CD4-positive, CD25-positive, alpha-beta regulatory T cell (primary cell): ENCODE data around the gene QPCTL. TPM values are rescaled to one million over a fixed set of nuclear protein-coding genes. Genes with fewer than 3 reads are reported as not detected.
"Not testable (repeated sequence)": the region's sequence is repeated elsewhere in the genome, so short reads cannot be mapped to it uniquely, and the experiment has no call there.

Source experiments
- ATAC-seq, 2 donors: fragments of 150-1000 bp; cut with Tn5 transposase; one replicate each; pipeline ENCODE4 v1.10.0; 2021; ENCODE audit warnings: low read depth in 2 of 2, moderate number of reproducible peaks in 2 of 2, moderate library complexity in 1 of 2
- DNase-seq, 3 donors: peaks; one replicate each; pipeline versions ENCODE4 v3.0.0 to v3.0.0-alpha.2; 2012 to 2022; ENCODE audit warnings: mixed read lengths in 1 of 3
- H3K27ac ChIP-seq: one replicate; pipeline ENCODE4 v1.7.0; 2013; ENCODE audit warnings: mild to moderate bottlenecking, low read length; ENCODE audit not compliant: insufficient read depth, poor library complexity, severe bottlenecking
- H3K27me3 ChIP-seq: one replicate; pipeline ENCODE4 v1.7.0; 2013; ENCODE audit warnings: low read length; ENCODE audit not compliant: control insufficient read depth, insufficient read depth
- H3K36me3 ChIP-seq: one replicate; pipeline ENCODE4 v1.7.0; 2013; ENCODE audit warnings: mild to moderate bottlenecking, low read length, moderate library complexity; ENCODE audit not compliant: control insufficient read depth, insufficient read depth
- H3K4me1 ChIP-seq: 2 replicates; pipeline ENCODE4 v1.7.0; 2013; ENCODE audit warnings: mild to moderate bottlenecking, low read length; ENCODE audit not compliant: insufficient read depth, control insufficient read depth, poor library complexity, severe bottlenecking
- H3K4me3 ChIP-seq: one replicate; pipeline ENCODE4 v1.7.0; 2013; ENCODE audit warnings: low read depth, mild to moderate bottlenecking, low read length, moderate library complexity
- H3K9me3 ChIP-seq, 2 experiments: 1 replicate in 1 of 2; 2 replicates in 1 of 2; pipeline ENCODE4 v1.7.0; 2013; ENCODE audit warnings: low read length in 2 of 2, mild to moderate bottlenecking in 1 of 2, moderate library complexity in 1 of 2; ENCODE audit not compliant: control insufficient read depth in 2 of 2
- H3K27ac Mint-ChIP-seq, 3 donors: one replicate each; pipeline ENCODE4 v1.8.0; 2020 to 2022; ENCODE audit warnings: mild to moderate bottlenecking in 3 of 3, mixed read lengths in 3 of 3, moderate library complexity in 2 of 3
- H3K27me3 Mint-ChIP-seq: one replicate; pipeline ENCODE4 v1.8.0; 2022; ENCODE audit warnings: mild to moderate bottlenecking, mixed read lengths
- H3K36me3 Mint-ChIP-seq: one replicate; pipeline ENCODE4 v1.8.0; 2020; ENCODE audit warnings: mixed read lengths
- H3K4me1 Mint-ChIP-seq, 4 donors: one replicate each; pipeline ENCODE4 v1.8.0; 2020 to 2022; ENCODE audit warnings: mixed read lengths in 4 of 4, mild to moderate bottlenecking in 1 of 4
- H3K4me3 Mint-ChIP-seq, 4 donors: one replicate each; pipeline ENCODE4 v1.8.0; 2020 to 2022; ENCODE audit warnings: mild to moderate bottlenecking in 4 of 4, mixed read lengths in 4 of 4, moderate library complexity in 3 of 4
- H3K9me3 Mint-ChIP-seq, 7 donors: one replicate each; pipeline ENCODE4 v1.8.0; 2020 to 2022; ENCODE audit warnings: mixed read lengths in 7 of 7, mild to moderate bottlenecking in 3 of 7, moderate library complexity in 2 of 7
- polyA plus RNA-seq, 4 donors: library from polyadenylated mRNA; unstranded; fragments of 300-500 nt; fragmentation: Illumina TruSeq; gene quantifications; one replicate each; pipeline ENCODE4 v1.2.3, GENCODE V29; 2021
- total RNA-seq: library from RNA; stranded (reverse); gene quantifications from one replicate; pipeline ENCODE4 v1.2.3, GENCODE V29; 2022

The QPCTL gene
- total and polyA plus RNA-seq, 5 donors from 2014 or later: 0.37 to 10.0 (median 0.62) TPM

DNA sequence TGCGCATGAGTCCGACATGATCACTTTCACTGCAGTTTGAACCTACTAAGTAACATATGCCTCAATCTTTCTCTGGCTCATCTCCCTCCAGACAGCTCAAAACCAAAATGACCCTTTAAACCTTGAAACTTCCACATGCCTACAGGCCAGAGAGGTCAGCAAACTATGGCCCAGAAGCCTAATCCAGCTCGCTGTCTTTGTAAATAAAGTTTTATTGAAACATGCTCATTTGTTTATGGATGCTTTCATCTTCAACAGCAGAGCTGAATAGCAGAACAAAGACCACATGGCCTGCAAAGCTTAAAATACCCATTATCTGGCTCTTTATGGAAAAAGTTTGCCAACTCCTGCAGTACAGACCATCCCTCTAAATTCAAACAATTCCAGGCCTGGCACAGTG, 22.7 kb downstream of the QPCTL start:
- Histone ChIP-seq H3K4me3 (no peak overlapping the region), H3K4me1 (peaks cover 21% of the 10 kb centered on the region), H3K36me3 (peaks cover 6% of the 10 kb centered on the region), H3K27me3 (no peaks in the 10 kb centered on the region), H3K27ac (no peak overlapping the region), H3K9me3 (no peaks in the 10 kb centered on the region)
- H3K9me3 Mint-ChIP-seq: no peaks in the 10 kb centered on the region
- H3K4me3 Mint-ChIP-seq: peak overlapping the region; percentile 91 to 99 (median 94)
- H3K4me1 Mint-ChIP-seq: peaks cover 14 to 65% (median 37%) of the 10 kb centered on the region in 4 donors
- peaks cover 5% of the 10 kb centered on the region for H3K27me3 Mint-ChIP-seq
- H3K36me3 Mint-ChIP-seq: peaks cover 17% of the 10 kb centered on the region
- H3K27ac Mint-ChIP-seq: peak overlapping the region in 1 of 3 donors; percentile 28
- no peak for DNase-seq
- ATAC-seq: no peak

DNA sequence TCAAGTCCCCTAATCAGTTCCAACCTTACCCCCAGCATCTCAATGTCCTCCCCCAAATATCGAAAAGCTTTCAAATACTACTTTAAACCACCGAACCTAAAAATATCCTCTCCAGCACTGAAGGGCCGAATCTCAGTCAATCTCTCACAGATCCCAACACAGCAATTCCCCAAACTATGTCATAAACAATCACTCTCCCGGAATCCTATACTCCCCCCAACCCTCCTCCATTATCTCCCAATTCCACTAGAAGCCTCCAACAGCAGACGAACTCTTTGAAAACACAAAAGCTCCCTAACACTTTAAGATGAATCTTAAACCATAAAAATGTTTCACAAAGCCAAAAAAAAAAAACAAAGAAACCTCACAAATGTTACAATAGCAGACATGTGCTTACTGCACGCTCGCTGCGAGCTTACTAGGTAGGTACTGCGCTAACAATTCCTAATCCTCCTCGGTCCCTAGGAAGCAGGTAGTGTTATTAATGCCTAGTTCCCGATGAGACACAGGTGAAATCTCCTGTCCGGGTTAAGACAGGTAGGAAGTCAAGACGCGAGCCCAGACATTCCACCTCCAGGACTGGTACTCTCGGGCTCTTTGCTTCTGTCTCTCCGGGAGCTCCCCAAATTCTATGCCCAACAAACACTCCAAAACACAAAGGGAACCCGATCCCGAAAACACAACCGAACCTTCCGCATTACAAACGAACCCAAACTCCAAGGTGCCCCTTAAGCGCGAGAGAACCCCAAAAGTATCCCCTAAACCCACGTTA, 24.1 kb downstream of the QPCTL start:
- Mint-ChIP-seq H3K36me3 (peaks cover 11% of the 10 kb centered on the region), H3K27me3 (no peaks in the 10 kb centered on the region), H3K27ac (peak overlapping the region; percentile 79 to 98 (median 94)), H3K4me3 (peak overlapping the region; percentile 91 to 99 (median 94)), H3K4me1 (peaks cover 14 to 60% (median 33%) of the 10 kb centered on the region in 4 donors), H3K9me3 (no peaks in the 10 kb centered on the region)
- peak in 1 of 3 donors; percentile 38 for DNase-seq
- Histone ChIP-seq H3K9me3 (no peaks in the 10 kb centered on the region), H3K4me3 (peak overlapping the region; percentile 94), H3K27me3 (no peaks in the 10 kb centered on the region), H3K36me3 (peaks cover 6% of the 10 kb centered on the region), H3K4me1 (peaks cover 21% of the 10 kb centered on the region), H3K27ac (peak overlapping the region; percentile 94)
- no peak for ATAC-seq

DNA sequence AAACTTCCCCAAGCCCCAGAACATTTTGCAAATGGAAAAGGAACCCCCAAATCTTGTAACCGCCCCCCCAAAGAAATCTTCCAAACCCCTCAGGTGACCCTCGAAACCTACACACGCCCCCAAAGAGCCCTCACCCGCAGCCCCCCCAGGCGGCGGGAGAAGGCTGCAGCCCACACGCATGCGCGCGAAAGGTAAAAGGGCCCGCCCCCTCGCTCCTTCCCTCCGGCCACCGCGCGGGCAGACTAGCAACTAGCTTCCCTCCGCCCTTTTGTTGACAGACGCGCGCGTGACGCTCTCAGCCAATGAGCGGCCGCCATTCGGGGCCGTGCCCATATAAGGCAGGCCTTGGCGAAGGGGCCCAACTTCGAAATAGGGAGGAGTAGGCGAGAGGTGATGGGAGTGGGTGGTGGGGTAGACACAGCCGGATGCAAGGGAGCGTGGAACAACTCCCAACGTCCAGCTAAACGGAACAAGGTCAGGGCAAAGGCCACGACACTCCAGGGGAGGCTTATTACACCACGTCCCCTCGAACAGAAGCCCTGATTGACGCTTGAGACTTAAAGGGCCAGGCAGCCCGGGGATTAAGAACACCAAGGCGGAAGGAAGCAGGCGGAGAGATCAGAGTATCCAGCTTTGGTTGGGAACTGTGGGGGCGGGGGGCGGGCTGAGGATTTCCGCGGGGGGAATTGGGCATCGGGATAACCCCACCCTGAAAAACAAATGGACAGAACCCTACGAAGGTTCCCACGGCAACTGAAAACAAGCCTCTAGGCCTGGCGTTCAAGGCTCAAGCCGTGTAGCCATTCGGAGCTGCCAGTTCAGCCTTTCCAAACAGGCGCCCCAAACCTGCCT, 24.9 kb downstream of the QPCTL start:
- peaks cover 14 to 61% (median 33%) of the 10 kb centered on the region in 4 donors for H3K4me1 Mint-ChIP-seq
- Histone ChIP-seq H3K27ac (peak overlapping the region; percentile 94), H3K9me3 (no peaks in the 10 kb centered on the region), H3K4me1 (peaks cover 21% of the 10 kb centered on the region), H3K4me3 (peak overlapping the region; percentile 94), H3K36me3 (peaks cover 7% of the 10 kb centered on the region), H3K27me3 (no peaks in the 10 kb centered on the region)
- DNase-seq (peak; percentile 97 to 99 (median 98)), ATAC-seq (peak; percentile 96 to 97)
- peak overlapping the region; percentile 91 to 99 (median 94) for H3K4me3 Mint-ChIP-seq
- peak overlapping the region; percentile 79 to 98 (median 94) for H3K27ac Mint-ChIP-seq
- H3K9me3 Mint-ChIP-seq: no peaks in the 10 kb centered on the region
- no peaks in the 10 kb centered on the region for H3K27me3 Mint-ChIP-seq
- peaks cover 8% of the 10 kb centered on the region for H3K36me3 Mint-ChIP-seq

DNA sequence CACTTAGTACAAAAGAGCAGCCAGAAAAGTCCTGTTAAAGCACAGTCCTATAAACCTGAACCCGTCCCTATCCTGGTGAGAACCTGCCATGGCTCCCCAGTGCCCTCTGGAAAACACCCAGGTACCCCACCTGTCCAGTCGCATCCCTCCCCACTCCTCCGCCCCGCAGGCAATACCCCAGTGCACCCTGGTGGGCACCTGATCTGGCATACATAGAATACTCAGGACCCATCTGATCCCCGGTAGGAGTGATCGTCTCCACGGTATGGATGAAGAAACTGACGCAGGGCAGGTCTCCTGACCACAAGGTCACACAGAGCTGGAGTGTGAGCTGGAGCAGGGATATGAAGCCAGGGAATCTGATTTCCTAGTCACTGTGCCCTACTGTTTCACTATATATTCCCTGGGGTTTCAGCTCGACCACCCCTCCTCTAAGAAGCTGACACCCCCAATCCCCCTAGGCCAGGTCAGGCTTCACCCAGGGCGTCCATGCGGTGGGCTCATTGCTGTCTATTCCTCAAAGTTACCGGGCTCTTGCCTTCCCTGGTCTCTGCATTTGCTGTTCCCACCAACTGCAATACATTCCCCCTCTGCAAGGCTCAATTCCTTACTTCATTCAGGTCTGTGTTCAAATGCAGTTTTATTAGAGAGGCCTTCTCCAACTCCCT, 25.7 kb downstream of the QPCTL start:
- ATAC-seq (no peak), DNase-seq (no peak)
- no peaks in the 10 kb centered on the region for H3K9me3 Mint-ChIP-seq
- no peaks in the 10 kb centered on the region for H3K27me3 Mint-ChIP-seq
- peak overlapping the region; percentile 94 for H3K27ac ChIP-seq
- H3K9me3 ChIP-seq: no peaks in the 10 kb centered on the region
- H3K4me3 Mint-ChIP-seq: peak overlapping the region; percentile 91 to 99 (median 94)
- H3K4me1 Mint-ChIP-seq: peaks cover 14 to 61% (median 33%) of the 10 kb centered on the region in 4 donors
- H3K36me3 Mint-ChIP-seq: peaks cover 8% of the 10 kb centered on the region
- peak overlapping the region; percentile 92 to 98 (median 94) for H3K27ac Mint-ChIP-seq
- peaks cover 21% of the 10 kb centered on the region for H3K4me1 ChIP-seq
- peaks cover 13% of the 10 kb centered on the region for H3K36me3 ChIP-seq
- H3K4me3 ChIP-seq: peak overlapping the region; percentile 78
- H3K27me3 ChIP-seq: no peaks in the 10 kb centered on the region

DNA sequence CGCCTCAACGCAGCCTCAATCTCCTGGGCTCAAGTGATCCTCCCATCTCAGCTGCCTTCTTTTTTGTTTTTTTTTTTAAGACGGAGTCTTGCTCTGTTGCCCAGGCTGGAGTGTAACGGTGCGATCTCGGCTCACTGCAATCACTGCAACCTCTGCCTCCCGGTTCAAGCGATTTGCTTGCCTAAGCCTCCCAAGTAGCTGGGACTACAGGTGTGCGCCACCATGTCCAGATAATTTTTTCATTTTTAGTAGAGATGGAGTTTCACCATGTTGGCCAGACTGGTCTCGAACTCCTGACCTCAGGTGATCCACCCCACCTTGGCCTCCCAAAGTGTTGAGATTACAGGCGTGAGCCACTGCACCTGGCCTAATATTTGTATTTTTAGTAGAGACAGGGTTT, 27.6 kb downstream of the QPCTL start:
- Mint-ChIP-seq H3K4me3 (peak overlapping the region in 2 of 4 donors; percentile 16 to 78), H3K4me1 (peaks cover 12 to 60% (median 31%) of the 10 kb centered on the region in 4 donors), H3K27ac (peak overlapping the region in 1 of 3 donors; percentile 56)
- not testable (repeated sequence) for H3K9me3 ChIP-seq, H3K9me3 Mint-ChIP-seq, H3K4me3 ChIP-seq, H3K27me3 Mint-ChIP-seq, DNase-seq, H3K36me3 Mint-ChIP-seq, ATAC-seq, H3K27ac ChIP-seq, H3K27me3 ChIP-seq
- Histone ChIP-seq H3K4me1 (peaks cover 21% of the 10 kb centered on the region), H3K36me3 (peaks cover 21% of the 10 kb centered on the region)

DNA sequence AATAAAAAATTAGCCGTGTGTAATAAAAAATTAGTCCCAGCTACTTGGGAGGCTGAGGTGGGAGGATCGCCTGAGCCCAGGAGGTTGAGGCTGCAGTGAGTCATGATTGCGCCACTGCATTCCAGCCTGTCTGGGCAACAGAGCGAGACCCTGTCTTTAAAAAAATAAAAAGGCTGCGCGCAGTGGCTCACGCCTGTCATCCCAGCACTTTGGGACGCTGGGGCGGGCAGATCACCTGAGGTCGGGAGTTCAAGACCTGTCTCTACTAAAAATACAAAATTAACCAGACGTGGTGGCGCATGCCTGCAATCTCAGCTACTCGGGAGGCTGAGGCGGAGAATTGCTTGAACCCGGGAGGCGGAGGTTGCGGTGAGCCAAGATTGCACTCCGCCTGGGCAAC, 36.2 kb downstream of the QPCTL start:
- not testable (repeated sequence) for DNase-seq, H3K27ac ChIP-seq, H3K36me3 Mint-ChIP-seq, H3K27me3 ChIP-seq, H3K36me3 ChIP-seq, H3K9me3 Mint-ChIP-seq, ATAC-seq, H3K27me3 Mint-ChIP-seq, H3K4me3 ChIP-seq, H3K9me3 ChIP-seq
- H3K4me1 ChIP-seq: peaks cover 26% of the 10 kb centered on the region
- Mint-ChIP-seq H3K4me1 (peaks cover 0 to 53% (median 38%) of the 10 kb centered on the region in 4 donors), H3K4me3 (peak overlapping the region; percentile 39 to 92 (median 62)), H3K27ac (peak overlapping the region in 1 of 3 donors; percentile 57)

DNA sequence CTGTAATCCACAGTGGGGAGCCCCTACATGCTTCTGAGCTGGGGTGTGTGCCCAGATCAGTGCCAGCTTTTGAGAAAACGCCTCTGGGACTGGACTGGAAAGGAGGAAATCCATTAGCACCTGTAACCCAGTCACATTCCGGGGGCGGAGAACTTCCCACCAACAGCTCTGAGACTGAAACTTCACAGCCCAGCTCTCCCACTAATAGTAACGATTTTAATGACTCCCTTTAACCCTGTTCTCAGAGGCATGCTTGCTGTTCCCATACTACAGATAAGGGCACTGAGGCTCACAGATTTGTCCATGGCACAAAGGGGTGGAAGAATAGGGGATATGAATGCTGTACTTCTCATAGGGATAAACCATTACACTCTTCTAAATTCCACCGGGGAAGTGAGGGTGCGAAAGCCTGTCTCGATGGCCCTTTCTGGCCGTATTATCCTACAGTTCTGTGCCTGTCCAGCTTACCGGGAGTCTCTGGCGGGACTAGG, 37.4 kb downstream of the QPCTL start:
- Histone ChIP-seq H3K27me3 (no peaks in the 10 kb centered on the region), H3K36me3 (peaks cover 3% of the 10 kb centered on the region), H3K4me1 (peaks cover 26% of the 10 kb centered on the region), H3K27ac (peak overlapping the region; percentile 83), H3K4me3 (peak overlapping the region; percentile 88), H3K9me3 (no peaks in the 10 kb centered on the region)
- no peaks in the 10 kb centered on the region for H3K27me3 Mint-ChIP-seq
- H3K9me3 Mint-ChIP-seq: peaks cover 0 to 2% (median 0%) of the 10 kb centered on the region in 7 donors
- ATAC-seq (no peak), DNase-seq (no peak)
- H3K36me3 Mint-ChIP-seq: no peaks in the 10 kb centered on the region
- H3K4me3 Mint-ChIP-seq: peak overlapping the region; percentile 90 to 97 (median 96)
- H3K4me1 Mint-ChIP-seq: peaks cover 0 to 47% (median 32%) of the 10 kb centered on the region in 4 donors
- peak overlapping the region; percentile 77 to 97 (median 92) for H3K27ac Mint-ChIP-seq
